Stomach (tissue), 9 donors: Measurements from ENCODE around the gene TRIM2. TPM values are rescaled to one million over a fixed set of nuclear protein-coding genes. Genes with fewer than 3 reads are reported as not detected.

ENCODE experiments used
- DNase-seq, 2 donors: peaks; one replicate each; pipeline versions ENCODE4 v3.0.0 to v3.0.0-alpha.2; 2013 to 2019
- H3K27ac ChIP-seq, 5 donors: fragments of 200-600 bp in 4 of 5; sonication (generic) in 4 of 5; one replicate each; pipeline ENCODE4 v1.5.1; 2013 to 2019; ENCODE audit warnings: mild to moderate bottlenecking in 1 of 5, moderate library complexity in 1 of 5
- H3K27me3 ChIP-seq, 3 donors: fragments of 200-600 bp; sonication (generic); one replicate each; pipeline ENCODE4 v1.5.1; 2017 to 2019; ENCODE audit warnings: mixed run types in 1 of 3
- H3K36me3 ChIP-seq, 4 donors: fragments of 200-600 bp; sonication (generic); 1 replicate in 3 of 4; 2 replicates in 1 of 4; pipeline ENCODE4 v1.5.1; 2016 to 2019
- H3K4me1 ChIP-seq, 4 donors: fragments of 200-600 bp; sonication (generic); one replicate each; pipeline ENCODE4 v1.5.1; 2016 to 2019
- H3K4me3 ChIP-seq, 4 donors: fragments of 200-600 bp; sonication (generic) in 3 of 4; one replicate each; pipeline ENCODE4 v1.5.1; 2016 to 2019; ENCODE audit warnings: mild to moderate bottlenecking in 1 of 4
- H3K9me3 ChIP-seq, 4 donors: fragments of 200-600 bp; sonication (generic); one replicate each; pipeline ENCODE4 v1.5.1; 2016 to 2019
- CTCF ChIP-seq, 7 experiments: fragments of 450-650 bp in 4 of 7; fragments of 200-600 bp in 3 of 7; sonication (generic) in 3 of 7; IDR thresholded peaks; one replicate each; pipeline ENCODE4 v1.5.1; 2016 to 2019; ENCODE audit warnings: antibody characterized with exemption in 7 of 7, control low read depth in 2 of 7, mild to moderate bottlenecking in 1 of 7
- EP300 ChIP-seq: sonication (generic); formaldehyde crosslinking; IDR thresholded peaks from one replicate; pipeline ENCODE4 v1.6.1; 2017; ENCODE audit warnings: antibody characterized with exemption
- POLR2A ChIP-seq, 4 donors: fragments of 450-650 bp; IDR thresholded peaks; one replicate each; pipeline ENCODE4 v1.6.1; 2016; ENCODE audit warnings: antibody characterized with exemption in 4 of 4, control low read depth in 2 of 4, mild to moderate bottlenecking in 1 of 4, moderate library complexity in 1 of 4
- POLR2AphosphoS5 ChIP-seq, 3 donors: sonication (generic); formaldehyde crosslinking; IDR thresholded peaks; one replicate each; pipeline ENCODE4 v1.6.1; 2016; ENCODE audit warnings: antibody characterized with exemption in 3 of 3
- WGBS, 5 donors: extraction: QIAGEN DNeasy Blood & Tissue Kit in 3 of 5; methylation state at CpG; one replicate each; pipeline versions ENCODE4 v1.1.5 to v1.1.7; 2013 to 2018; 5-methylcytosine and 5-hydroxymethylcytosine counted together
- intact Hi-C: fragments of 100-400 bp; cut with DNase I; formaldehyde crosslinking; loops from one replicate; pipeline ENCODE4 v1.15.1; 2023; ENCODE audit warnings: low total_unique reads
- polyA plus RNA-seq, 3 donors: library from polyadenylated mRNA; stranded (reverse); fragments of 200-250 nt; gene quantifications; one replicate each; pipeline ENCODE4 v1.2.3, GENCODE V29; 2013
- total RNA-seq, 5 donors: library from RNA; depleted of rRNA; stranded (reverse); fragments of >200 nt; gene quantifications; one replicate each; pipeline versions ENCODE4 v1.1.0 to v1.2.3, GENCODE V29; 2014 to 2016
- donor health status: healthy with polysubstance abuse.
- donor health status: Bipolar disorder and iron deficiency.
- donor health status: healthy.

The TRIM2 gene
- total and polyA plus RNA-seq, 8 donors: 11.2 to 327 (median 53.8) TPM

- Histone ChIP-seq H3K27me3 (no peaks in the 10 kb centered on the region), H3K9me3 (no peaks in the 10 kb centered on the region), H3K4me1 (peaks cover 44 to 50% (median 46%) of the 10 kb centered on the region in 4 donors), H3K27ac (no peak overlapping the region), H3K36me3 (peaks cover 0 to 26% (median 16%) of the 10 kb centered on the region in 4 donors), H3K4me3 (no peak overlapping the region)
- TF ChIP-seq EP300 (no peak), POLR2A (IDR thresholded peaks at IDR 0.05) (no peak), CTCF (IDR thresholded peaks at IDR 0.05) (no peak)
- intact Hi-C loops: no loop called here
- WGBS, 5 donors: 86 to 94% (median 94%) methylated on average over 5 of the region's 5 CpGs
- no peak for DNase-seq
Measured at GRCh38 chr4:153238135-153238919, 34.1 kb downstream of the TRIM2 start.

GRCh38 chr4:153239409-153239808, 35.2 kb downstream of the TRIM2 start:
- WGBS, 5 donors: 89 to 95% (median 92%) methylated on average over 3 of the region's 3 CpGs
- H3K4me3 ChIP-seq: no peak overlapping the region
- no peaks in the 10 kb centered on the region for H3K9me3 ChIP-seq
- no peak overlapping the region for H3K27ac ChIP-seq
- H3K36me3 ChIP-seq: peaks cover 0 to 26% (median 16%) of the 10 kb centered on the region in 4 donors
- H3K4me1 ChIP-seq: peaks cover 35 to 47% (median 40%) of the 10 kb centered on the region in 4 donors
- no peaks in the 10 kb centered on the region for H3K27me3 ChIP-seq
- DNase-seq: no peak
- TF ChIP-seq POLR2AphosphoS5 (IDR thresholded peaks at IDR 0.05): no peak
- TF ChIP-seq CTCF (IDR thresholded peaks at IDR 0.05): no peak
- no peak for TF ChIP-seq POLR2A (IDR thresholded peaks at IDR 0.05)
- TF ChIP-seq EP300: no peak
- intact Hi-C loops: no loop called here

- Histone ChIP-seq H3K4me1 (peaks cover 35 to 53% (median 44%) of the 10 kb centered on the region in 4 donors), H3K9me3 (no peaks in the 10 kb centered on the region), H3K27ac (peak overlapping the region in 4 of 5 donors; percentile 51 to 68 (median 54)), H3K27me3 (no peaks in the 10 kb centered on the region), H3K4me3 (no peak overlapping the region), H3K36me3 (peaks cover 0 to 26% (median 16%) of the 10 kb centered on the region in 4 donors)
- intact Hi-C loops: no loop called here
- 77 to 86% (median 78%) methylated on average over 8 of the region's 8 CpGs for WGBS, 5 donors
- no peak for TF ChIP-seq POLR2AphosphoS5 (IDR thresholded peaks at IDR 0.05)
- TF ChIP-seq EP300: no peak
- TF ChIP-seq CTCF (IDR thresholded peaks at IDR 0.05): no peak
- TF ChIP-seq POLR2A (IDR thresholded peaks at IDR 0.05): no peak
- no peak for DNase-seq
Measured at GRCh38 chr4:153241295-153241694, 37.1 kb downstream of the TRIM2 start.

- 18 to 37% (median 20%) methylated on average over 13 of the region's 13 CpGs for WGBS, 5 donors
- Histone ChIP-seq H3K4me3 (no peak overlapping the region), H3K4me1 (peaks cover 44 to 60% (median 51%) of the 10 kb centered on the region in 4 donors), H3K27me3 (no peaks in the 10 kb centered on the region), H3K36me3 (peaks cover 0 to 26% (median 16%) of the 10 kb centered on the region in 4 donors), H3K27ac (peak overlapping the region; percentile 36 to 68 (median 51)), H3K9me3 (no peaks in the 10 kb centered on the region)
- DNase-seq: peak in 1 of 2 donors; percentile 70
- intact Hi-C loops: no loop called here
- TF ChIP-seq EP300 (no peak), POLR2A (IDR thresholded peaks at IDR 0.05) (no peak), POLR2AphosphoS5 (IDR thresholded peaks at IDR 0.05) (no peak), CTCF (IDR thresholded peaks at IDR 0.05) (no peak)
Measured at GRCh38 chr4:153241970-153242838, 38.0 kb downstream of the TRIM2 start.
